GM23338 (cell line): Measurements from ENCODE around the gene COX5B. TPM values are rescaled to one million over a fixed set of nuclear protein-coding genes. Genes with fewer than 3 reads are reported as not detected.

ENCODE experiments used
- ATAC-seq: fragments of 200-7000 bp; cut with Tn5 transposase; 3 replicates; pipeline ENCODE4 v1.9.1; 2020
- DNase-seq: peaks from one replicate; pipeline ENCODE4 v3.0.0-alpha.2; 2015; ENCODE audit warnings: low spot score
- H2AFZ ChIP-seq: fragments of 200-600 bp; sonication (generic); 2 replicates; pipeline ENCODE4 v1.8.0; 2016; ENCODE audit warnings: antibody characterized with exemption, mild to moderate bottlenecking, moderate library complexity
- H3F3A ChIP-seq: fragments of 200-600 bp; sonication (generic); replicated peaks from 2 replicates; pipeline ENCODE4 v1.8.0; 2017; ENCODE audit warnings: antibody characterized with exemption, mixed run types, low read depth
- H3K27ac ChIP-seq: fragments of 200-600 bp; sonication (generic); 2 replicates; pipeline ENCODE4 v1.6.1; 2016; ENCODE audit warnings: low read depth
- H3K27me3 ChIP-seq: fragments of 200-600 bp; sonication (generic); 2 replicates; pipeline ENCODE4 v1.8.0; 2016; ENCODE audit warnings: mild to moderate bottlenecking, mixed run types, moderate library complexity; ENCODE audit not compliant: insufficient read depth
- H3K36me3 ChIP-seq: fragments of 200-600 bp; sonication (generic); 2 replicates; pipeline ENCODE4 v1.8.0; 2016; ENCODE audit warnings: mild to moderate bottlenecking; ENCODE audit not compliant: insufficient read depth
- H3K4me1 ChIP-seq: fragments of 200-600 bp; sonication (generic); 2 replicates; pipeline ENCODE4 v1.8.0; 2016; ENCODE audit warnings: mild to moderate bottlenecking, moderate library complexity; ENCODE audit not compliant: insufficient read depth
- H3K4me2 ChIP-seq: fragments of 200-600 bp; sonication (generic); 2 replicates; pipeline ENCODE4 v1.7.1; 2017; ENCODE audit warnings: mixed run types
- H3K4me3 ChIP-seq: fragments of 200-600 bp; sonication (generic); 2 replicates; pipeline ENCODE4 v1.6.1; 2016; ENCODE audit warnings: mixed run types
- H3K79me2 ChIP-seq: fragments of 200-600 bp; sonication (generic); replicated peaks from 2 replicates; pipeline ENCODE4 v1.8.0; 2017; ENCODE audit warnings: mild to moderate bottlenecking; ENCODE audit not compliant: insufficient read depth
- H3K9me2 ChIP-seq: fragments of 200-600 bp; sonication (generic); 2 replicates; pipeline ENCODE4 v1.8.0; 2017; ENCODE audit not compliant: insufficient read depth
- H4K20me1 ChIP-seq: fragments of 200-600 bp; sonication (generic); replicated peaks from 2 replicates; pipeline ENCODE4 v1.8.0; 2017; ENCODE audit warnings: mild to moderate bottlenecking; ENCODE audit not compliant: insufficient read depth
- H3K27ac Mint-ChIP-seq: 2 replicates; pipeline ENCODE4 v1.8.0; 2020; ENCODE audit warnings: inconsistent platforms, mild to moderate bottlenecking, moderate library complexity, mixed read lengths
- H3K27me3 Mint-ChIP-seq: 3 replicates; pipeline ENCODE4 v1.8.0; 2022; ENCODE audit warnings: low read depth, mild to moderate bottlenecking, moderate library complexity, mixed read lengths, inconsistent platforms; ENCODE audit not compliant: insufficient read depth, poor library complexity
- H3K36me3 Mint-ChIP-seq: 3 replicates; pipeline ENCODE4 v1.8.0; 2021; ENCODE audit warnings: low read depth, mild to moderate bottlenecking, inconsistent platforms, moderate library complexity, mixed read lengths
- H3K4me1 Mint-ChIP-seq: 3 replicates; pipeline ENCODE4 v1.8.0; 2020; ENCODE audit warnings: mild to moderate bottlenecking, inconsistent platforms, mixed read lengths
- H3K4me3 Mint-ChIP-seq: 3 replicates; pipeline ENCODE4 v1.8.0; 2021; ENCODE audit warnings: moderate library complexity, mild to moderate bottlenecking, inconsistent platforms, mixed read lengths
- H3K9me3 Mint-ChIP-seq: 3 replicates; pipeline ENCODE4 v1.8.0; 2020; ENCODE audit warnings: moderate library complexity, mild to moderate bottlenecking, inconsistent platforms, mixed read lengths
- CTCF ChIP-seq, 2 experiments: fragments of 200-600 bp in 1 of 2; sonication (generic) in 1 of 2; conservative IDR thresholded peaks; 2 replicates each; pipeline versions ENCODE4 v1.5.1 to v1.6.1; 2016 to 2017; ENCODE audit warnings: antibody characterized with exemption in 2 of 2, low read depth in 2 of 2, mild to moderate bottlenecking in 2 of 2, moderate library complexity in 1 of 2
- EZH2phosphoT487 ChIP-seq: fragments of 200-600 bp; sonication (generic); IDR thresholded peaks from one replicate; pipeline ENCODE4 v1.8.1; 2018; ENCODE audit warnings: antibody characterized with exemption; ENCODE audit not compliant: unreplicated experiment
- JUNB ChIP-seq: IDR thresholded peaks from one replicate; pipeline ENCODE4 v1.6.1; 2016; ENCODE audit warnings: antibody characterized with exemption; ENCODE audit not compliant: unreplicated experiment
- POLR2AphosphoS5 ChIP-seq: IDR thresholded peaks from 2 replicates; pipeline ENCODE4 v1.6.1; 2016; ENCODE audit warnings: antibody characterized with exemption, low read depth
- ZNF462 ChIP-seq: fragments of 250-450 bp; sonication (Bioruptor Pico); IDR thresholded peaks from 2 replicates; pipeline ENCODE4 v1.5.0; 2020; ENCODE audit warnings: mild to moderate bottlenecking, moderate library complexity
- polyA plus RNA-seq: library from polyadenylated mRNA; unstranded; fragments of >200 nt; fragmentation: Nextera tagmentation; extraction: Ambion mirVana; gene quantifications from 2 replicates; pipeline ENCODE4 v1.2.1, GENCODE V29; 2016
- total RNA-seq: library from RNA; depleted of rRNA; stranded (reverse); fragments of >200 nt; shearing (Covaris generic); gene quantifications from 2 replicates; pipeline ENCODE4 v1.2.3, GENCODE V29; 2014
- TF ChIP-seq, protein P1 (sequence below): IDR thresholded peaks from one replicate; pipeline ENCODE4 v1.6.1; 2018; ENCODE audit warnings: antibody characterized with exemption; ENCODE audit not compliant: unreplicated experiment

The COX5B gene
- total and polyA plus RNA-seq, 2 experiments from 2014 or later: 260 to 666 TPM

GRCh38 chr2:97660044-97660774, 14.3 kb downstream of the COX5B start:
- Mint-ChIP-seq H3K4me1 (peaks cover 19% of the 10 kb centered on the region), H3K4me3 (no peak overlapping the region; the same call in 2 of the 3 replicates), H3K9me3 (no peaks in the 10 kb centered on the region), H3K27ac (no peak overlapping the region; the same call in 1 of the 2 replicates), H3K36me3 (peaks cover 28% of the 10 kb centered on the region), H3K27me3 (peaks cover 6% of the 10 kb centered on the region)
- no peak overlapping the region for H3K4me3 ChIP-seq
- peaks cover 22% of the 10 kb centered on the region for H3K79me2 ChIP-seq
- no peaks in the 10 kb centered on the region for H3K36me3 ChIP-seq
- H3K27me3 ChIP-seq: no peaks in the 10 kb centered on the region
- peaks cover 3% of the 10 kb centered on the region; the same call in 1 of the 2 replicates for H3F3A ChIP-seq
- H2AFZ ChIP-seq: no peak overlapping the region
- no peak overlapping the region for H3K4me2 ChIP-seq
- H3K4me1 ChIP-seq: peaks cover 16% of the 10 kb centered on the region
- DNase-seq: no peak
- peaks cover 10% of the 10 kb centered on the region; the same call in 1 of the 2 replicates for H4K20me1 ChIP-seq
- TF ChIP-seq, protein P1, sequence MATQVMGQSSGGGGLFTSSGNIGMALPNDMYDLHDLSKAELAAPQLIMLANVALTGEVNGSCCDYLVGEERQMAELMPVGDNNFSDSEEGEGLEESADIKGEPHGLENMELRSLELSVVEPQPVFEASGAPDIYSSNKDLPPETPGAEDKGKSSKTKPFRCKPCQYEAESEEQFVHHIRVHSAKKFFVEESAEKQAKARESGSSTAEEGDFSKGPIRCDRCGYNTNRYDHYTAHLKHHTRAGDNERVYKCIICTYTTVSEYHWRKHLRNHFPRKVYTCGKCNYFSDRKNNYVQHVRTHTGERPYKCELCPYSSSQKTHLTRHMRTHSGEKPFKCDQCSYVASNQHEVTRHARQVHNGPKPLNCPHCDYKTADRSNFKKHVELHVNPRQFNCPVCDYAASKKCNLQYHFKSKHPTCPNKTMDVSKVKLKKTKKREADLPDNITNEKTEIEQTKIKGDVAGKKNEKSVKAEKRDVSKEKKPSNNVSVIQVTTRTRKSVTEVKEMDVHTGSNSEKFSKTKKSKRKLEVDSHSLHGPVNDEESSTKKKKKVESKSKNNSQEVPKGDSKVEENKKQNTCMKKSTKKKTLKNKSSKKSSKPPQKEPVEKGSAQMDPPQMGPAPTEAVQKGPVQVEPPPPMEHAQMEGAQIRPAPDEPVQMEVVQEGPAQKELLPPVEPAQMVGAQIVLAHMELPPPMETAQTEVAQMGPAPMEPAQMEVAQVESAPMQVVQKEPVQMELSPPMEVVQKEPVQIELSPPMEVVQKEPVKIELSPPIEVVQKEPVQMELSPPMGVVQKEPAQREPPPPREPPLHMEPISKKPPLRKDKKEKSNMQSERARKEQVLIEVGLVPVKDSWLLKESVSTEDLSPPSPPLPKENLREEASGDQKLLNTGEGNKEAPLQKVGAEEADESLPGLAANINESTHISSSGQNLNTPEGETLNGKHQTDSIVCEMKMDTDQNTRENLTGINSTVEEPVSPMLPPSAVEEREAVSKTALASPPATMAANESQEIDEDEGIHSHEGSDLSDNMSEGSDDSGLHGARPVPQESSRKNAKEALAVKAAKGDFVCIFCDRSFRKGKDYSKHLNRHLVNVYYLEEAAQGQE: no peak
- TF ChIP-seq CTCF (conservative IDR thresholded peaks at IDR 0.05; ENCODE audit: low read depth in 2 of 2) (no peak), POLR2AphosphoS5 (no peak)
- ATAC-seq: no peak
- H3K27ac ChIP-seq: no peak overlapping the region
- H3K9me2 ChIP-seq: no peaks in the 10 kb centered on the region

GRCh38 chr2:97660775-97661389, 15.0 kb downstream of the COX5B start:
- no peak overlapping the region for H3K4me3 ChIP-seq
- H3F3A ChIP-seq: peaks cover 3% of the 10 kb centered on the region; the same call in 1 of the 2 replicates
- no peaks in the 10 kb centered on the region for H3K27me3 ChIP-seq
- H3K9me2 ChIP-seq: no peaks in the 10 kb centered on the region
- H3K4me1 Mint-ChIP-seq: peaks cover 19% of the 10 kb centered on the region
- H2AFZ ChIP-seq: no peak overlapping the region
- H3K27ac Mint-ChIP-seq: no peak overlapping the region
- H3K9me3 Mint-ChIP-seq: no peaks in the 10 kb centered on the region
- no peaks in the 10 kb centered on the region for H3K36me3 ChIP-seq
- H3K4me1 ChIP-seq: peaks cover 18% of the 10 kb centered on the region
- H3K27ac ChIP-seq: no peak overlapping the region
- no peak overlapping the region for H3K4me2 ChIP-seq
- DNase-seq: no peak
- no peak overlapping the region for H3K4me3 Mint-ChIP-seq
- peaks cover 10% of the 10 kb centered on the region; the same call in 1 of the 2 replicates for H4K20me1 ChIP-seq
- H3K27me3 Mint-ChIP-seq: peaks cover 6% of the 10 kb centered on the region
- peaks cover 22% of the 10 kb centered on the region for H3K79me2 ChIP-seq
- no peak for ATAC-seq
- peaks cover 23% of the 10 kb centered on the region for H3K36me3 Mint-ChIP-seq
- no peak for TF ChIP-seq EZH2phosphoT487
- no peak for TF ChIP-seq POLR2AphosphoS5
- TF ChIP-seq JUNB: no peak
- no peak for TF ChIP-seq ZNF462 (CRISPR knock-in tag)
